H1 (cell line): ENCODE data around the gene MKLN1. TPM values are rescaled to one million over a fixed set of nuclear protein-coding genes. Genes with fewer than 3 reads are reported as not detected.

Experiments
- CTCF ChIA-PET: fragments of 300-600 bp; sonication (Branson Sonifier 250); formaldehyde crosslinking; loops from one replicate; lab custom pipeline; 2021; ENCODE audit not compliant: partially characterized antibody; lab: Charles Lee
- POLR2A ChIA-PET: fragments of 300-600 bp; sonication (Branson Sonifier 250); formaldehyde crosslinking; loops from one replicate; lab custom pipeline; 2021; ENCODE audit warnings: inconsistent platforms; ENCODE audit not compliant: partially characterized antibody; lab: Charles Lee
- DNase-seq, 2 experiments: peaks; one replicate each; pipeline versions ENCODE4 v3.0.0 to v3.0.0-alpha.2; 2010 to 2022; ENCODE audit warnings: low spot score in 2 of 2, low read depth in 1 of 2, mixed read lengths in 1 of 2
- FAIRE-seq: peaks from 2 replicates; lab custom pipeline; 2011; peaks lifted over from hg19 to GRCh38; lab: Jason Lieb, UNC
- H2AFZ ChIP-seq: 2 replicates; pipeline ENCODE4 v1.8.1; 2012; ENCODE audit warnings: low read length, inconsistent platforms
- H2AK5ac ChIP-seq: 2 replicates; pipeline ENCODE4 v1.6.1; 2013; ENCODE audit warnings: low read depth, low read length
- H2BK120ac ChIP-seq: replicated peaks from 2 replicates; pipeline ENCODE3; 2013; ENCODE audit warnings: low read depth, low read length, inconsistent platforms
- H2BK12ac ChIP-seq: 2 replicates; pipeline ENCODE4 v1.6.1; 2013; ENCODE audit warnings: low read depth, low read length
- H2BK15ac ChIP-seq: 2 replicates; pipeline ENCODE4 v1.6.1; 2013; ENCODE audit warnings: low read length
- H2BK20ac ChIP-seq: 2 replicates; pipeline ENCODE4 v1.6.1; 2013; ENCODE audit warnings: low read length
- H2BK5ac ChIP-seq: 2 replicates; pipeline ENCODE4 v1.6.1; 2013; ENCODE audit warnings: low read depth, low read length
- H3K14ac ChIP-seq: 2 replicates; pipeline ENCODE4 v1.6.1; 2013; ENCODE audit warnings: inconsistent platforms; ENCODE audit not compliant: insufficient read length
- H3K18ac ChIP-seq: 2 replicates; pipeline ENCODE4 v1.6.1; 2013; ENCODE audit warnings: low read length; ENCODE audit errors: extremely low read depth
- H3K23ac ChIP-seq: 2 replicates; pipeline ENCODE4 v1.6.1; 2013; ENCODE audit warnings: inconsistent platforms; ENCODE audit not compliant: insufficient read length
- H3K23me2 ChIP-seq: 2 replicates; pipeline ENCODE4 v1.6.1; 2013; ENCODE audit warnings: low read depth, low read length
- H3K27ac ChIP-seq: 2 replicates; pipeline ENCODE4 v1.6.1; 2011; ENCODE audit warnings: low read depth, low read length, inconsistent platforms
- H3K27me3 ChIP-seq, 4 experiments: replicated peaks in 1 of 4; 1 replicate in 1 of 4; 2 replicates in 3 of 4; pipeline versions ENCODE4 v1.6.1 to v1.8.1; 2011 to 2013; ENCODE audit warnings: low read length in 3 of 4, mild to moderate bottlenecking in 3 of 4, inconsistent platforms in 2 of 4, mixed read lengths in 2 of 4, moderate library complexity in 1 of 4; ENCODE audit not compliant: control insufficient read depth in 3 of 4, insufficient read depth in 3 of 4; ENCODE audit errors: extremely low read depth in 1 of 4
- H3K36me3 ChIP-seq, 4 experiments: 2 replicates each; pipeline versions ENCODE4 v1.6.1 to v1.8.1; 2011 to 2013; ENCODE audit warnings: mild to moderate bottlenecking in 4 of 4, low read length in 3 of 4, moderate library complexity in 2 of 4, control low read depth in 1 of 4, inconsistent platforms in 1 of 4; ENCODE audit not compliant: insufficient read depth in 4 of 4, control insufficient read depth in 2 of 4
- H3K4ac ChIP-seq: replicated peaks from 2 replicates; pipeline ENCODE3; 2013; ENCODE audit warnings: low read length, low read depth, mixed read lengths, inconsistent platforms; ENCODE audit not compliant: insufficient read length
- H3K4me1 ChIP-seq, 4 experiments: replicated peaks in 1 of 4; 1 replicate in 1 of 4; 2 replicates in 3 of 4; pipeline versions ENCODE4 v1.6.1 to v1.8.1; 2011 to 2013; ENCODE audit warnings: low read length in 3 of 4, inconsistent platforms in 2 of 4, mixed read lengths in 1 of 4; ENCODE audit not compliant: insufficient read depth in 4 of 4, control insufficient read depth in 3 of 4
- H3K4me2 ChIP-seq, 2 experiments: 2 replicates each; pipeline versions ENCODE4 v1.6.1 to v1.8.1; 2011 to 2013; ENCODE audit warnings: low read depth in 2 of 2, low read length in 2 of 2, control low read depth in 1 of 2, inconsistent platforms in 1 of 2, mild to moderate bottlenecking in 1 of 2; ENCODE audit not compliant: insufficient read depth in 1 of 2
- H3K4me3 ChIP-seq, 4 experiments: fragments of 200-600, 300-600 bp in 1 of 4; sonication (generic), shearing (Covaris generic), sonication (Bioruptor Twin) in 1 of 4; 2 replicates each; pipeline versions ENCODE4 v1.5.1 to v1.8.1; 2011 to 2016; ENCODE audit warnings: low read length in 4 of 4, low read depth in 3 of 4, control low read depth in 2 of 4, inconsistent platforms in 2 of 4, mild to moderate bottlenecking in 2 of 4, mixed read lengths in 1 of 4, moderate library complexity in 1 of 4; ENCODE audit not compliant: insufficient read depth in 2 of 4; ENCODE audit errors: extremely low read depth in 1 of 4
- H3K56ac ChIP-seq: replicated peaks from 2 replicates; pipeline ENCODE3; 2013; ENCODE audit warnings: low read depth, mild to moderate bottlenecking, mixed read lengths, low read length, inconsistent platforms; ENCODE audit not compliant: insufficient read length
- H3K79me1 ChIP-seq: 2 replicates; pipeline ENCODE4 v1.6.1; 2013; ENCODE audit warnings: low read depth, low read length, control low read depth
- H3K79me2 ChIP-seq, 2 experiments: 2 replicates each; pipeline versions ENCODE4 v1.6.1 to v1.8.1; 2012 to 2013; ENCODE audit warnings: low read length in 2 of 2, mild to moderate bottlenecking in 2 of 2, inconsistent platforms in 1 of 2; ENCODE audit not compliant: insufficient read depth in 2 of 2, control insufficient read depth in 1 of 2
- H3K9ac ChIP-seq, 4 experiments: replicated peaks in 1 of 4; 1 replicate in 1 of 4; 2 replicates in 3 of 4; pipeline versions ENCODE4 v1.6.1 to v1.8.1; 2011 to 2013; ENCODE audit warnings: low read depth in 3 of 4, low read length in 3 of 4, control low read depth in 2 of 4, mild to moderate bottlenecking in 2 of 4, moderate library complexity in 2 of 4, inconsistent platforms in 1 of 4; ENCODE audit errors: extremely low read depth in 1 of 4
- H3K9me3 ChIP-seq, 2 experiments: 2 replicates each; pipeline versions ENCODE4 v1.6.1 to v1.8.1; 2012 to 2013; ENCODE audit warnings: mild to moderate bottlenecking in 2 of 2, moderate library complexity in 2 of 2, control low read depth in 1 of 2, inconsistent platforms in 1 of 2, low read depth in 1 of 2, low read length in 1 of 2, mixed read lengths in 1 of 2; ENCODE audit not compliant: insufficient read depth in 2 of 2
- H4K20me1 ChIP-seq, 2 experiments: replicated peaks in 1 of 2; 2 replicates each; pipeline versions ENCODE3 to v1.8.1; 2011 to 2013; ENCODE audit warnings: inconsistent platforms in 2 of 2, low read length in 2 of 2, mild to moderate bottlenecking in 1 of 2; ENCODE audit not compliant: insufficient read depth in 2 of 2, control insufficient read depth in 1 of 2
- H4K5ac ChIP-seq: 2 replicates; pipeline ENCODE4 v1.6.1; 2013; ENCODE audit warnings: low read length, low read depth, mixed read lengths, inconsistent platforms; ENCODE audit not compliant: insufficient read length
- H4K8ac ChIP-seq: 2 replicates; pipeline ENCODE4 v1.8.0; 2013; ENCODE audit warnings: mild to moderate bottlenecking, moderate library complexity, low read length, inconsistent platforms; ENCODE audit not compliant: insufficient read depth; ENCODE audit errors: extremely low read depth
- H4K91ac ChIP-seq: replicated peaks from 2 replicates; pipeline ENCODE3; 2013; ENCODE audit warnings: low read length, mixed read lengths, inconsistent platforms; ENCODE audit not compliant: insufficient read length
- ASH2L ChIP-seq: fragments of 200-600, 300-600 bp; sonication (generic); IDR thresholded peaks from one replicate; pipeline ENCODE4 v1.7.1; 2017; ENCODE audit warnings: low read length
- BRCA1 ChIP-seq: IDR thresholded peaks from 2 replicates; pipeline ENCODE4 v1.6.1; 2012; ENCODE audit warnings: low read depth, low read length, improper control_type of control experiment
- CEBPB ChIP-seq: IDR thresholded peaks from 2 replicates; pipeline ENCODE4 v1.6.1; 2012; ENCODE audit warnings: low read depth, low read length
- CTBP2 ChIP-seq: IDR thresholded peaks from 2 replicates; pipeline ENCODE4 v1.7.0; 2011; ENCODE audit warnings: borderline replicate concordance, mild to moderate bottlenecking, moderate library complexity, mixed read lengths, low read length; ENCODE audit not compliant: insufficient read depth, insufficient read length
- EGR1 ChIP-seq: IDR thresholded peaks from 2 replicates; pipeline ENCODE4 v1.6.1; 2011; ENCODE audit warnings: low read depth, low read length, borderline replicate concordance
- KDM4A ChIP-seq: IDR thresholded peaks from one replicate; pipeline ENCODE4 v1.7.1; 2012; ENCODE audit warnings: low read depth, mild to moderate bottlenecking, moderate library complexity, low read length, inconsistent platforms; ENCODE audit not compliant: severe bottlenecking
- RBBP5 ChIP-seq: IDR thresholded peaks from 2 replicates; pipeline ENCODE4 v1.7.1; 2012; ENCODE audit warnings: low read depth, mild to moderate bottlenecking, inconsistent platforms, low read length, moderate library complexity, borderline replicate concordance
- SAP30 ChIP-seq: fragments of 300-600 bp; sonication (generic); IDR thresholded peaks from 2 replicates; pipeline ENCODE4 v1.7.1; 2012; ENCODE audit warnings: low read length, moderate library complexity, mild to moderate bottlenecking, inconsistent platforms; ENCODE audit not compliant: insufficient read depth, insufficient replicate concordance
- SIRT6 ChIP-seq: IDR thresholded peaks from one replicate; pipeline ENCODE4 v1.7.1; 2012; ENCODE audit warnings: low read length, inconsistent platforms
- SIX5 ChIP-seq: IDR thresholded peaks from 2 replicates; pipeline ENCODE4 v1.6.1; 2011; ENCODE audit warnings: mild to moderate bottlenecking, low read depth, low read length
- SP1 ChIP-seq: IDR thresholded peaks from 2 replicates; pipeline ENCODE4 v1.6.1; 2011; ENCODE audit warnings: low read depth, low read length
- SUZ12 ChIP-seq: fragments of 200-600 bp; sonication (generic); IDR thresholded peaks from 2 replicates; pipeline ENCODE4 v1.6.1; 2012; ENCODE audit warnings: mild to moderate bottlenecking, inconsistent platforms, low read length, moderate library complexity, mixed read lengths
- ZNF274 ChIP-seq: IDR thresholded peaks from 2 replicates; pipeline ENCODE4 v1.7.0; 2012; ENCODE audit warnings: low read length, borderline replicate concordance; ENCODE audit errors: extremely low read depth
- WGBS, 2 experiments: shearing (Covaris generic) in 1 of 2; methylation state at CpG; one replicate each; pipeline versions ENCODE4 v1.1.6 to v1.1.7; 2013 to 2015; ENCODE audit warnings: low lambda C conversion rate in 2 of 2, mixed read lengths in 2 of 2, inconsistent platforms in 1 of 2, low coverage in 1 of 2, missing lambda C conversion rate in 1 of 2; ENCODE audit not compliant: insufficient replicate concordance in 2 of 2, insufficient coverage in 1 of 2, insufficient read length in 1 of 2; ENCODE audit errors: extremely low coverage in 1 of 2, missing lambda C conversion rate in 1 of 2; 5-methylcytosine and 5-hydroxymethylcytosine counted together
- polyA plus RNA-seq, 7 experiments: library from polyadenylated mRNA; depleted of rRNA in 3 of 7; stranded (reverse) in 5 of 7; unstranded in 2 of 7; fragments of >200 nt in 5 of 7; fragments of 200-250 nt in 2 of 7; gene quantifications; 1 replicate in 5 of 7; 2 replicates in 1 of 7; 4 replicates in 1 of 7; pipeline versions ENCODE4 v1.2.1 to v1.2.3, GENCODE V29; 2011 to 2013; ENCODE audit warnings: missing spikeins in 2 of 7, mixed read lengths in 2 of 7
- total RNA-seq: library from RNA; stranded (reverse); fragmentation: NEBNext Ultra II Directional; extraction: Animal tissue kit (Norgen Biotek cat#: 25700); gene quantifications from 2 replicates; pipeline ENCODE4 v1.2.1, GENCODE V29; 2021

MKLN1 gene
- total and polyA plus RNA-seq, 2 of the 8 experiments (the other 6 are each of a cell fraction or from before 2014, with no cell fraction given), result 22.3 to 50.9 TPM

- no peak overlapping the region for H3K27ac ChIP-seq
- H3K9me3 ChIP-seq, result no peaks in the 10 kb centered on the region
- no peak overlapping the region for H2AK5ac ChIP-seq
- no peak overlapping the region for H2BK5ac ChIP-seq
- H3K14ac ChIP-seq, result no peak overlapping the region
- H4K8ac ChIP-seq, result no peak overlapping the region
- no peak overlapping the region for H2BK15ac ChIP-seq
- POLR2A ChIA-PET, result no interaction called here
- H3K4me2 ChIP-seq, result no peak overlapping the region
- H3K36me3 ChIP-seq, result peaks cover 0 to 3% (median 0%) of the 10 kb centered on the region in 4 experiments; a peak in 2 of 8 replicates
- H4K5ac ChIP-seq, result no peak overlapping the region
- no peaks in the 10 kb centered on the region for H3K79me1 ChIP-seq
- H3K4me1 ChIP-seq, result no peaks in the 10 kb centered on the region
- CTCF ChIA-PET, result interaction anchor here (0.5 to 1.1 kb wide), 2 partner anchors 11 to 29 kb away, joined by 3 read pairs; no protein-coding TSS in a partner anchor
- H2BK120ac ChIP-seq, result no peak overlapping the region
- FAIRE-seq (no peak), DNase-seq (no peak)
- no peak overlapping the region for H2BK20ac ChIP-seq
- H3K9ac ChIP-seq, result no peak overlapping the region
- no peak overlapping the region for H2BK12ac ChIP-seq
- H3K23ac ChIP-seq, result no peak overlapping the region
- H2AFZ ChIP-seq, result no peak overlapping the region
- no peak overlapping the region for H3K4ac ChIP-seq
- no peaks in the 10 kb centered on the region for H3K79me2 ChIP-seq
- H3K56ac ChIP-seq, result no peak overlapping the region
- H4K20me1 ChIP-seq, result no peaks in the 10 kb centered on the region
- H3K18ac ChIP-seq, result no peak overlapping the region
- 93% methylated on average over 1 of the region's 1 CpG; no CpG with 5 or more reads in 1 of the 2 experiments for WGBS, 2 experiments
- no peak overlapping the region for H3K4me3 ChIP-seq
- H3K27me3 ChIP-seq, result no peaks in the 10 kb centered on the region
- no peaks in the 10 kb centered on the region for H3K23me2 ChIP-seq
- H4K91ac ChIP-seq, result no peak overlapping the region
- no peak for TF ChIP-seq SIRT6
- TF ChIP-seq EGR1, result no peak
- TF ChIP-seq BRCA1, result no peak
- TF ChIP-seq KDM4A, result no peak
- TF ChIP-seq ZNF274, result no peak
- TF ChIP-seq ASH2L, result no peak
- no peak for TF ChIP-seq SIX5
- TF ChIP-seq RBBP5, result no peak
- TF ChIP-seq SAP30, result no peak
- TF ChIP-seq CTBP2, result no peak
- TF ChIP-seq SUZ12, result no peak
- TF ChIP-seq SP1, result no peak
- no peak for TF ChIP-seq CEBPB
Measured at GRCh38 chr7:131454498-131454897, 126.8 kb downstream of the MKLN1 start.
